AG09309 (cell line): ENCODE results near the gene CEACAM19.

ENCODE experiments used
- DNase-seq: peaks from one replicate; pipeline ENCODE4 v3.0.0-alpha.2; 2010; ENCODE audit warnings: low read depth
- H3K4me3 ChIP-seq: 2 replicates; pipeline ENCODE4 v1.5.1; 2011; ENCODE audit warnings: mild to moderate bottlenecking, low read depth, low read length, moderate library complexity; ENCODE audit not compliant: control insufficient read depth
- TF ChIP-seq, protein P1 (sequence below): IDR thresholded peaks from 2 replicates; pipeline ENCODE4 v1.5.1; 2011; ENCODE audit warnings: mild to moderate bottlenecking, low read depth, low read length, inconsistent platforms; ENCODE audit not compliant: insufficient read depth, control insufficient read depth; ENCODE audit errors: missing control alignments

CEACAM19 gene

DNA sequence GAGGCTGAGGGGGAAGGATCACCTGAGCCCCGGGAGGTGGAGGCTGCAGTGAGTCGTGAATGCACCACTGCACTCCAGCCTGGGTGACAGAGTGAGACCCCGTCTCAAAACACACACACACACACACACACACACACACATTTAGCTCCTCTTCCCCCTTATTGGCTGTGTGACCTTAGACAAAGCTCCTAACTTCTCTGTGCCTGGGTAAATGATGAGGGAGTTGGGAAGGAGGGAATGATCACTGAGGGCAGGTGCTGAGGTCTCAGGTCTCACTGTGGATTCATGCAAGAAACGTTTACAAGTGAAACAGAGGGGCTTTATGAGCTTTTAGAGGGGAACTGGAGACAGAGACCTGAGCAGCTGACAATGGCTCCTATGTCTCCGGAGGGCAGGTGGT, 60.3 kb downstream of the CEACAM19 start:
- no peak overlapping the region for H3K4me3 ChIP-seq
- no peak for DNase-seq
- TF ChIP-seq, protein P1, sequence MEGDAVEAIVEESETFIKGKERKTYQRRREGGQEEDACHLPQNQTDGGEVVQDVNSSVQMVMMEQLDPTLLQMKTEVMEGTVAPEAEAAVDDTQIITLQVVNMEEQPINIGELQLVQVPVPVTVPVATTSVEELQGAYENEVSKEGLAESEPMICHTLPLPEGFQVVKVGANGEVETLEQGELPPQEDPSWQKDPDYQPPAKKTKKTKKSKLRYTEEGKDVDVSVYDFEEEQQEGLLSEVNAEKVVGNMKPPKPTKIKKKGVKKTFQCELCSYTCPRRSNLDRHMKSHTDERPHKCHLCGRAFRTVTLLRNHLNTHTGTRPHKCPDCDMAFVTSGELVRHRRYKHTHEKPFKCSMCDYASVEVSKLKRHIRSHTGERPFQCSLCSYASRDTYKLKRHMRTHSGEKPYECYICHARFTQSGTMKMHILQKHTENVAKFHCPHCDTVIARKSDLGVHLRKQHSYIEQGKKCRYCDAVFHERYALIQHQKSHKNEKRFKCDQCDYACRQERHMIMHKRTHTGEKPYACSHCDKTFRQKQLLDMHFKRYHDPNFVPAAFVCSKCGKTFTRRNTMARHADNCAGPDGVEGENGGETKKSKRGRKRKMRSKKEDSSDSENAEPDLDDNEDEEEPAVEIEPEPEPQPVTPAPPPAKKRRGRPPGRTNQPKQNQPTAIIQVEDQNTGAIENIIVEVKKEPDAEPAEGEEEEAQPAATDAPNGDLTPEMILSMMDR = no peak

GRCh38 chr19:44732235-44733014, 61.1 kb downstream of the CEACAM19 start:
- DNase-seq = no peak
- TF ChIP-seq, protein P1 = no peak

More at GRCh38 chr19:44732235-44733014, 61.1 kb downstream of the CEACAM19 start:
- H3K4me3 ChIP-seq = no peak overlapping the region
